ENCODE data around the gene CIPC.

CIPC gene

GRCh38 chr14:77058785-77059184, 39.3 kb upstream of the CIPC start:
- Histone ChIP-seq H2BK12ac (ENCODE audit: low read length) (no peak overlapping the region), H3K4ac (ENCODE audit: low read depth, low read length) (no peak overlapping the region), H3K79me2 (ENCODE audit: control insufficient read depth, insufficient read depth, low read length, poor library complexity) (no peaks in the 10 kb centered on the region), H3K4me2 (ENCODE audit: low read length) (no peak overlapping the region), H3K36me3 (ENCODE audit: control insufficient read depth in 1 of 2, insufficient read depth in 2 of 2, low read length in 2 of 2) (no peaks in the 10 kb centered on the region), H3K27me3 (ENCODE audit: insufficient read depth, low read length) (no peaks in the 10 kb centered on the region), H3K79me1 (ENCODE audit: low read length) (no peaks in the 10 kb centered on the region), H3K27ac (ENCODE audit: low read depth, low read length) (no peak overlapping the region), H2BK120ac (ENCODE audit: insufficient read depth, low read length, poor library complexity) (no peak overlapping the region), H2BK5ac (ENCODE audit: low read depth, low read length, poor library complexity) (no peak overlapping the region), H3K18ac (ENCODE audit: low read length) (no peak overlapping the region), H3K9ac (ENCODE audit: low read length) (no peak overlapping the region), H4K91ac (ENCODE audit: low read depth, low read length) (no peak overlapping the region), H4K8ac (ENCODE audit: low read depth, low read length) (no peak overlapping the region), H3K23ac (ENCODE audit: low read length) (no peak overlapping the region), H2AK5ac (ENCODE audit: low read length) (no peak overlapping the region), H3K14ac (ENCODE audit: low read length) (no peak overlapping the region), H3K9me3 (ENCODE audit: insufficient read depth, low read depth, low read length) (peaks cover 6% of the 10 kb centered on the region), H2AFZ (ENCODE audit: insufficient read depth, low read length, poor library complexity) (no peak overlapping the region), H4K12ac (ENCODE audit: low read depth, low read length) (no peak overlapping the region), H3K4me1 (ENCODE audit: control insufficient read depth in 1 of 2, insufficient read depth in 2 of 2, low read length in 2 of 2) (no peaks in the 10 kb centered on the region), H3K4me3 (ENCODE audit: low read depth, low read length) (no peak overlapping the region)
- WGBS (ENCODE audit: extremely low coverage, insufficient coverage, insufficient read length), result no CpG with 5 or more reads among the region's 9 CpGs
- DNase-seq, result no peak

GRCh38 chr14:77059276-77059915, 38.7 kb upstream of the CIPC start:
- peak; percentile 75 to 83 for DNase-seq
- no peaks in the 10 kb centered on the region for H3K4me1 ChIP-seq (ENCODE audit: control insufficient read depth in 1 of 2, insufficient read depth in 2 of 2, low read length in 2 of 2)
- no peak overlapping the region for H4K8ac ChIP-seq (ENCODE audit: low read depth, low read length)
- no peak overlapping the region for H4K91ac ChIP-seq (ENCODE audit: low read depth, low read length)
- no peak overlapping the region for H2AK5ac ChIP-seq (ENCODE audit: low read length)
- H3K4ac ChIP-seq (ENCODE audit: low read depth, low read length), result no peak overlapping the region
- no peak overlapping the region for H2AFZ ChIP-seq (ENCODE audit: insufficient read depth, low read length, poor library complexity)
- H4K12ac ChIP-seq (ENCODE audit: low read depth, low read length), result no peak overlapping the region
- no peaks in the 10 kb centered on the region for H3K27me3 ChIP-seq (ENCODE audit: insufficient read depth, low read length)
- no peaks in the 10 kb centered on the region for H3K79me2 ChIP-seq (ENCODE audit: control insufficient read depth, insufficient read depth, low read length, poor library complexity)
- H3K9ac ChIP-seq (ENCODE audit: low read length), result no peak overlapping the region
- no peaks in the 10 kb centered on the region for H3K79me1 ChIP-seq (ENCODE audit: low read length)
- H3K4me2 ChIP-seq (ENCODE audit: low read length), result no peak overlapping the region
- H3K14ac ChIP-seq (ENCODE audit: low read length), result no peak overlapping the region
- no peak overlapping the region for H2BK120ac ChIP-seq (ENCODE audit: insufficient read depth, low read length, poor library complexity)
- WGBS (ENCODE audit: extremely low coverage, insufficient coverage, insufficient read length), result no CpG with 5 or more reads among the region's 12 CpGs
- no peak overlapping the region for H3K27ac ChIP-seq (ENCODE audit: low read depth, low read length)
- H2BK12ac ChIP-seq (ENCODE audit: low read length), result no peak overlapping the region
- H3K18ac ChIP-seq (ENCODE audit: low read length), result no peak overlapping the region
- no peaks in the 10 kb centered on the region for H3K36me3 ChIP-seq (ENCODE audit: control insufficient read depth in 1 of 2, insufficient read depth in 2 of 2, low read length in 2 of 2)
- peaks cover 6% of the 10 kb centered on the region for H3K9me3 ChIP-seq (ENCODE audit: insufficient read depth, low read depth, low read length)
- no peak overlapping the region for H3K4me3 ChIP-seq (ENCODE audit: low read depth, low read length)
- no peak overlapping the region for H2BK5ac ChIP-seq (ENCODE audit: low read depth, low read length, poor library complexity)
- H3K23ac ChIP-seq (ENCODE audit: low read length), result no peak overlapping the region

- no peak overlapping the region for H3K4me3 ChIP-seq (ENCODE audit: low read depth, low read length)
- no peak overlapping the region for H2BK12ac ChIP-seq (ENCODE audit: low read length)
- H3K27ac ChIP-seq (ENCODE audit: low read depth, low read length), result no peak overlapping the region
- WGBS (ENCODE audit: extremely low coverage, insufficient coverage, insufficient read length), result no CpG with 5 or more reads among the region's 12 CpGs
- H4K91ac ChIP-seq (ENCODE audit: low read depth, low read length), result no peak overlapping the region
- H3K18ac ChIP-seq (ENCODE audit: low read length), result no peak overlapping the region
- H3K79me2 ChIP-seq (ENCODE audit: control insufficient read depth, insufficient read depth, low read length, poor library complexity), result no peaks in the 10 kb centered on the region
- H3K36me3 ChIP-seq (ENCODE audit: control insufficient read depth in 1 of 2, insufficient read depth in 2 of 2, low read length in 2 of 2), result no peaks in the 10 kb centered on the region
- no peak overlapping the region for H3K4me2 ChIP-seq (ENCODE audit: low read length)
- H3K9me3 ChIP-seq (ENCODE audit: insufficient read depth, low read depth, low read length), result peaks cover 2% of the 10 kb centered on the region
- H3K23ac ChIP-seq (ENCODE audit: low read length), result no peak overlapping the region
- H4K12ac ChIP-seq (ENCODE audit: low read depth, low read length), result no peak overlapping the region
- H2BK5ac ChIP-seq (ENCODE audit: low read depth, low read length, poor library complexity), result no peak overlapping the region
- no peak overlapping the region for H3K9ac ChIP-seq (ENCODE audit: low read length)
- no peak overlapping the region for H2AK5ac ChIP-seq (ENCODE audit: low read length)
- no peak overlapping the region for H3K14ac ChIP-seq (ENCODE audit: low read length)
- H3K4me1 ChIP-seq (ENCODE audit: control insufficient read depth in 1 of 2, insufficient read depth in 2 of 2, low read length in 2 of 2), result no peaks in the 10 kb centered on the region
- DNase-seq, result no peak
- H4K8ac ChIP-seq (ENCODE audit: low read depth, low read length), result no peak overlapping the region
- H3K27me3 ChIP-seq (ENCODE audit: insufficient read depth, low read length), result no peaks in the 10 kb centered on the region
- H3K4ac ChIP-seq (ENCODE audit: low read depth, low read length), result no peak overlapping the region
- H2AFZ ChIP-seq (ENCODE audit: insufficient read depth, low read length, poor library complexity), result no peak overlapping the region
- no peaks in the 10 kb centered on the region for H3K79me1 ChIP-seq (ENCODE audit: low read length)
- H2BK120ac ChIP-seq (ENCODE audit: insufficient read depth, low read length, poor library complexity), result no peak overlapping the region
These were observed 36.3 kb upstream of the CIPC start for GRCh38 chr14:77061630-77062257.

GRCh38 chr14:77062261-77062660, 35.8 kb upstream of the CIPC start:
- no CpG with 5 or more reads among the region's 3 CpGs for WGBS (ENCODE audit: extremely low coverage, insufficient coverage, insufficient read length)
- Histone ChIP-seq H3K14ac (ENCODE audit: low read length) (no peak overlapping the region), H2BK120ac (ENCODE audit: insufficient read depth, low read length, poor library complexity) (no peak overlapping the region), H3K79me1 (ENCODE audit: low read length) (no peaks in the 10 kb centered on the region), H3K27ac (ENCODE audit: low read depth, low read length) (no peak overlapping the region), H2AFZ (ENCODE audit: insufficient read depth, low read length, poor library complexity) (no peak overlapping the region), H3K79me2 (ENCODE audit: control insufficient read depth, insufficient read depth, low read length, poor library complexity) (no peaks in the 10 kb centered on the region), H3K4me1 (ENCODE audit: control insufficient read depth in 1 of 2, insufficient read depth in 2 of 2, low read length in 2 of 2) (no peaks in the 10 kb centered on the region), H3K36me3 (ENCODE audit: control insufficient read depth in 1 of 2, insufficient read depth in 2 of 2, low read length in 2 of 2) (no peaks in the 10 kb centered on the region), H3K27me3 (ENCODE audit: insufficient read depth, low read length) (no peaks in the 10 kb centered on the region), H4K91ac (ENCODE audit: low read depth, low read length) (no peak overlapping the region), H2BK12ac (ENCODE audit: low read length) (no peak overlapping the region), H2AK5ac (ENCODE audit: low read length) (no peak overlapping the region), H3K9me3 (ENCODE audit: insufficient read depth, low read depth, low read length) (peaks cover 2% of the 10 kb centered on the region), H3K4ac (ENCODE audit: low read depth, low read length) (no peak overlapping the region), H4K12ac (ENCODE audit: low read depth, low read length) (no peak overlapping the region), H3K4me3 (ENCODE audit: low read depth, low read length) (peak overlapping the region; percentile 23), H2BK5ac (ENCODE audit: low read depth, low read length, poor library complexity) (no peak overlapping the region), H3K9ac (ENCODE audit: low read length) (no peak overlapping the region), H4K8ac (ENCODE audit: low read depth, low read length) (no peak overlapping the region), H3K18ac (ENCODE audit: low read length) (no peak overlapping the region), H3K4me2 (ENCODE audit: low read length) (no peak overlapping the region), H3K23ac (ENCODE audit: low read length) (no peak overlapping the region)
- no peak for DNase-seq

Measured in trophoblast cell (in vitro differentiated cells and primary cell).